MM.1S (cell line): Measurements from ENCODE around the gene ZFP64.

ENCODE experiments used
- DNase-seq: peaks from one replicate; pipeline ENCODE4 v3.0.0-alpha.2; 2015
- H2AFZ ChIP-seq: fragments of 300-600 bp; sonication (generic); 2 replicates; pipeline ENCODE4 v1.6.0; 2016; ENCODE audit warnings: antibody characterized with exemption, low read length
- H3F3A ChIP-seq: fragments of 300-600 bp; sonication (generic); 2 replicates; pipeline ENCODE4 v1.6.1; 2016; ENCODE audit warnings: mild to moderate bottlenecking, antibody characterized with exemption, low read length, moderate library complexity, mixed read lengths; ENCODE audit not compliant: insufficient read depth
- H3K27ac ChIP-seq: fragments of 300-600 bp; sonication (generic); 2 replicates; pipeline ENCODE4 v1.5.1; 2016; ENCODE audit warnings: mild to moderate bottlenecking, low read length
- H3K27me3 ChIP-seq: fragments of 300-600 bp; sonication (generic); replicated peaks from 2 replicates; pipeline ENCODE4 v1.6.0; 2016; ENCODE audit warnings: low read length; ENCODE audit not compliant: insufficient read depth
- H3K36me3 ChIP-seq: fragments of 300-600 bp; sonication (generic); replicated peaks from 2 replicates; pipeline ENCODE4 v1.6.1; 2016; ENCODE audit warnings: mild to moderate bottlenecking, low read length, mixed read lengths; ENCODE audit not compliant: insufficient read depth
- H3K4me1 ChIP-seq: fragments of 300-600 bp; sonication (generic); 2 replicates; pipeline ENCODE4 v1.6.1; 2016; ENCODE audit warnings: low read length, mixed read lengths
- H3K4me2 ChIP-seq: fragments of 300-600 bp; sonication (generic); 2 replicates; pipeline ENCODE4 v1.6.0; 2016; ENCODE audit warnings: low read depth, low read length
- H3K4me3 ChIP-seq: fragments of 300-600 bp; sonication (generic); 2 replicates; pipeline ENCODE4 v1.5.1; 2016; ENCODE audit warnings: low read length, mixed read lengths
- H3K79me2 ChIP-seq: fragments of 300-600 bp; sonication (generic); 2 replicates; pipeline ENCODE4 v1.6.1; 2016; ENCODE audit warnings: mixed run types, low read length, mixed read lengths
- H3K9ac ChIP-seq: fragments of 300-600 bp; sonication (generic); 2 replicates; pipeline ENCODE4 v1.6.1; 2016; ENCODE audit warnings: low read length, mixed read lengths
- H3K9me2 ChIP-seq: fragments of 300-600 bp; sonication (generic); replicated peaks from 2 replicates; pipeline ENCODE4 v1.6.1; 2016; ENCODE audit warnings: mild to moderate bottlenecking, low read length, mixed read lengths; ENCODE audit not compliant: insufficient read depth
- H3K9me3 ChIP-seq: fragments of 300-600 bp; sonication (generic); replicated peaks from 2 replicates; pipeline ENCODE4 v1.6.1; 2016; ENCODE audit warnings: mild to moderate bottlenecking, low read length, mixed read lengths; ENCODE audit not compliant: insufficient read depth
- H4K20me1 ChIP-seq: fragments of 300-600 bp; sonication (generic); 2 replicates; pipeline ENCODE4 v1.6.1; 2016; ENCODE audit warnings: mild to moderate bottlenecking, low read length, moderate library complexity, mixed read lengths; ENCODE audit not compliant: insufficient read depth
- CTCF ChIP-seq: fragments of 300-600 bp; sonication (generic); IDR thresholded peaks from 2 replicates; pipeline ENCODE4 v1.5.1; 2016; ENCODE audit warnings: antibody characterized with exemption, low read length, mixed read lengths
- EZH2 ChIP-seq: fragments of 300-600 bp; sonication (generic); optimal IDR thresholded peaks from 2 replicates; pipeline ENCODE3; 2017; ENCODE audit warnings: low read depth, mild to moderate bottlenecking, antibody characterized with exemption, low read length, mixed read lengths
- EZH2phosphoT487 ChIP-seq: fragments of 300-600 bp; sonication (generic); IDR thresholded peaks from 2 replicates; pipeline ENCODE4 v1.6.1; 2018; ENCODE audit warnings: antibody characterized with exemption, low read length

The ZFP64 gene

GRCh38 chr20:52150440-52151258 is 40.9 kb downstream of the ZFP64 start:
- H3K79me2 ChIP-seq, result no peaks in the 10 kb centered on the region
- H3K4me3 ChIP-seq, result no peak overlapping the region
- no peaks in the 10 kb centered on the region for H3K27me3 ChIP-seq
- TF ChIP-seq CTCF, result peak; percentile 82
- TF ChIP-seq EZH2phosphoT487, result no peak
- TF ChIP-seq EZH2, result no peak
- H3F3A ChIP-seq, result no peaks in the 10 kb centered on the region
- no peak overlapping the region for H2AFZ ChIP-seq
- no peak overlapping the region for H3K4me2 ChIP-seq
- no peak overlapping the region for H3K9ac ChIP-seq
- no peaks in the 10 kb centered on the region for H3K9me2 ChIP-seq
- peak; percentile 60 for DNase-seq
- no peaks in the 10 kb centered on the region for H4K20me1 ChIP-seq
- peaks cover under 1% of the 10 kb centered on the region for H3K4me1 ChIP-seq
- H3K36me3 ChIP-seq, result no peaks in the 10 kb centered on the region; the same call in 1 of the 2 replicates
- no peak overlapping the region for H3K27ac ChIP-seq
- H3K9me3 ChIP-seq, result no peaks in the 10 kb centered on the region

- no peak overlapping the region for H3K9ac ChIP-seq
- peak overlapping the region; percentile 47; the same call in 1 of the 2 replicates for H3K27ac ChIP-seq
- TF ChIP-seq CTCF (no peak), EZH2 (no peak), EZH2phosphoT487 (no peak)
- no peak overlapping the region for H2AFZ ChIP-seq
- H3K9me2 ChIP-seq, result no peaks in the 10 kb centered on the region
- DNase-seq, result no peak
- no peaks in the 10 kb centered on the region for H3K27me3 ChIP-seq
- no peaks in the 10 kb centered on the region for H3K9me3 ChIP-seq
- H4K20me1 ChIP-seq, result no peaks in the 10 kb centered on the region
- peaks cover 9% of the 10 kb centered on the region for H3F3A ChIP-seq
- H3K79me2 ChIP-seq, result no peaks in the 10 kb centered on the region
- no peak overlapping the region for H3K4me2 ChIP-seq
- peaks cover 19% of the 10 kb centered on the region for H3K4me1 ChIP-seq
- no peaks in the 10 kb centered on the region for H3K36me3 ChIP-seq
- H3K4me3 ChIP-seq, result no peak overlapping the region
These were observed 46.0 kb downstream of the ZFP64 start for GRCh38 chr20:52145587-52145986.

- H3K4me3 ChIP-seq, result no peak overlapping the region
- TF ChIP-seq EZH2, result no peak
- no peak for TF ChIP-seq CTCF
- no peak for TF ChIP-seq EZH2phosphoT487
- no peak overlapping the region for H3K27ac ChIP-seq
These were observed 48.3 kb downstream of the ZFP64 start for GRCh38 chr20:52143277-52143676.

More at GRCh38 chr20:52143277-52143676, 48.3 kb downstream of the ZFP64 start:
- peaks cover 9% of the 10 kb centered on the region for H3F3A ChIP-seq
- no peaks in the 10 kb centered on the region for H3K79me2 ChIP-seq
- no peaks in the 10 kb centered on the region for H3K27me3 ChIP-seq
- no peak overlapping the region for H3K4me2 ChIP-seq
- H2AFZ ChIP-seq, result no peak overlapping the region
- H3K9ac ChIP-seq, result no peak overlapping the region
- no peaks in the 10 kb centered on the region for H3K9me3 ChIP-seq
- H3K4me1 ChIP-seq, result peaks cover 19% of the 10 kb centered on the region; the same call in 1 of the 2 replicates
- no peaks in the 10 kb centered on the region for H3K36me3 ChIP-seq
- no peak for DNase-seq
- no peaks in the 10 kb centered on the region for H3K9me2 ChIP-seq
- no peaks in the 10 kb centered on the region for H4K20me1 ChIP-seq
